Measurements from ENCODE around the gene PKP3.

Gene PKP3

DNA sequence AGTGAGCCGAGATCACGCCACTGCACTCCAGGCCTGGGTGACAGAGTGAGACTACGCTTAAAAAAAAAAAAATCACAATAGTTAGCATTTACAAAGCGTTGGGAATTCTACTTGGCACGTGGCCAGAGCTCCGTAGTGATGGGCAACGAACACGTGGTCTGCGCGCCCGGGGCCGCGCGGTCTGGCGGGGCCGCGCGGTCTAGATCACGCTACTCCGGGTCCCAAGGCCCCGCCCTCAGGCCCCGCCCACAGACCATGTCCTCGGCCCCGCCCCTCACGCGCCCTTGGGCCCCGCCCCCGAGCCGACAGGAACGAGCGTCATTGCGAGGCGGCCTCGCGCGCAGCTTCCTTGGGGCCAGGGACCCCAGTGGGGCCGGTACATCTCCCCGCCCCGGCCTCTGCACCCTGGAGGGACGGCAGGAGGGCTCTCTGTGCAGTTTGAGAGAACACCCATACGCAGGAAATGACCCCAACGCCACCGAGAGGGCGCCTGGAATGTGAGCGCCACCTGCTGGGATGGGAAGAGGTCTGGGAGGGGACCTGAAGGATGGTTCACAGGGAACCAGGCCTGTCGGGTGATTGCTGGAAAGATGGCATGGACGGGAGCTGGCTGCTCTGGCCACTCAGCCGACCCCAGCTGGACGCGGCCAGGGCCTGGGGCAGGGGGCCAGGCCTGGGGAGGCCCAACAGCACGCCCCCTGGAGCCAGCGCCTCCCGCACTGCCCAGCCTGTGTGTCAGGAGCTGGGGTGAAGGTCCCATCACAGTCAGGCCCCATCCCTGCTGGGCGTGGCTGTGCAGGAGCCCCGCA is 54.1 kb downstream of the PKP3 start:
- no peak for DNase-seq

DNA sequence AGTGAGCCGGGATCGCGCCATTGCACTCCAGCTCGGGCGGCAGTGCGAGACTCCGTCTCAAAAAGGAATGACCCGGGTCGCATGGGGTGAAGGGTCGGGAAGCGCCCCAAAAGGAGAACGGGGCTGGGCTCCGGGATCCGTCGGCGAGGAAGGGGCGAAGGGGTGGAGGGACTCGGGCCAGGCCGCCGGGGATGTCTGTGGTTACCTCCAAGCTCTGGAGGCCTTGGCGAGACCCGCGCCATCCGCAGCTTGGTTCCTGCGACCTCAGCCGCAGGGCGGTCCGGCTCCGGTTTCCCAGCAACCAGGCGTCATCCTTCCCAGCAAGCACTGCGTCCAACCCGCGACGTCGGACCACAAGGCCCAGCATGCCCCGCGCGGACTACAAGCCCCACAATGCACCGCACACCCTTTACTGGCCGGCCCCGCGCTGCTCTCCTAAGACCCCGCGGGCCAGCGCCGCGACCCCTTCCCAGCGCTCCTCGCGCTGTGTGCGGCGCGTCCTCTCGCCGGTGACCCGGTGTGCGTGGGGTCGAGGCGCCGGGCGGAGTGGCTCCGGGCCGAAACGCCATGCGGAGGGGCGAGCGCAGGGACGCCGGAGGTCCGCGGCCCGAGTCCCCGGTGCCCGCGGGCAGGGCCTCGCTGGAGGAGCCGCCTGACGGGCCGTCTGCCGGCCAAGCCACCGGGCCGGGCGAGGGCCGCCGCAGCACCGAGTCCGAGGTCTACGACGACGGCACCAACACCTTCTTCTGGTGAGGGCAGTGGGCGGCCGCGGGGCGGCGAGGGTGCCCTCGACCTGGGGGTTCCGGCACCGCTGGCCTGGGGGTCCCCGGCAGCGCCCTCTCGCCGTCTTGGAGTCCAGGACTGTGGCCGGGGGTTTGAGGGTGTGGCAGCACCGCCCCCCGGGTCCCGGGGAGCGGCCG is 56.1 kb downstream of the PKP3 start, which contains the start of gene PTDSS2:
TSS of gene PTDSS2 (plus strand) at position 391 of the 920 bp plus-strand sequence. CDS start at position 568, 177 bp downstream.
- no peak for DNase-seq

DNA sequence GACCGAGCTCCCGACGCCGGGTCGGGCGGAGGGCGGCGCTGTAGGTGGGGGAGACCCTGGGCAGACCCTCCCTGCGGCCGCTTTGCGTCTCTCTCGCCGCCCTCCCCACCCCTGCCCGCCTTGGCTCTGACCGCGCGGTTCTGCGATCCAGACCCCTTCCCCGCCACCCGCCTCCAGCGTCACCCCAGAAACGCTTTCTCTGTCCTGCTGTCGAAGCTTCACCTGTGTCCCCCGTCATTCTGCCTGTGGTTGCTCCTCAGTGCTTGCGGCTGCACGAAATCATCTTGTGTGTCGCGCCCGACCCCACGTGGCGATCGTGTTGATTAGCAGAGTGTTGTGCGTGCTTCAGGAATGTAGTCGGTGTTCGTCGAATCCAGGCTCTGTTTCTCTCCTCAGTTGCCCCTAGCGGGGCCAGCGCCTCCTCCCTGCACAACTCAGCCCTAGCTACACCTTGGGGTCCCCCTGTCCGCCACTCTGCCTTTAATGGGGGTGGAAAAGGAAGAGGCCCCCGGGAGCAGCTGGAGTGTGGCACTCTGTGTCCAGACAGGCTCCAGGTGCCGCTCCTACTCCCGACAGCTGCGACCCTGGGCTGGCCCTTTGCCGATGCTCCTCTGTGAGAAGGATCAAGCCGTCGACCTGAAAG is 56.9 kb downstream of the PKP3 start:
- no peak for DNase-seq

DNA sequence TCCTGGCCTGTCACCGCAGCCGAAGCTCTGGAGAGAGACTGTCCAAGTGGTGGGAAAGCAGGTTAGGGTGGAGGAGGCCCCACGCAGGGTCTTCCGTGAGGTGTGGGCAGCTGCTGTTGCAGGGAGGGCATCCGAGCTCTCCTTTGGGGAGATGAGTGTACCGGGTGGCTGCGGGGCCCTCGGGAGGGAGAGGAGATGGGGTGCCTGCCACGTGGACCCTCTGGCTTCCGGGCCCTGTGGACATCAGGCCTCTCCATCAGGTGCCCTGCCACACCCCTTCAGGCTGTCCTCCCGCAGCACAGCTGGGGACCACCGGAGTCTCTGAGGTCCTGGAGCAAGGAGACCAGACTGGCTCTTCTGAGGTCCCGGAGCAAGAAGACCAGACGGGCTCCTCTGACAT is 57.7 kb downstream of the PKP3 start:
- no peak for DNase-seq

DNA sequence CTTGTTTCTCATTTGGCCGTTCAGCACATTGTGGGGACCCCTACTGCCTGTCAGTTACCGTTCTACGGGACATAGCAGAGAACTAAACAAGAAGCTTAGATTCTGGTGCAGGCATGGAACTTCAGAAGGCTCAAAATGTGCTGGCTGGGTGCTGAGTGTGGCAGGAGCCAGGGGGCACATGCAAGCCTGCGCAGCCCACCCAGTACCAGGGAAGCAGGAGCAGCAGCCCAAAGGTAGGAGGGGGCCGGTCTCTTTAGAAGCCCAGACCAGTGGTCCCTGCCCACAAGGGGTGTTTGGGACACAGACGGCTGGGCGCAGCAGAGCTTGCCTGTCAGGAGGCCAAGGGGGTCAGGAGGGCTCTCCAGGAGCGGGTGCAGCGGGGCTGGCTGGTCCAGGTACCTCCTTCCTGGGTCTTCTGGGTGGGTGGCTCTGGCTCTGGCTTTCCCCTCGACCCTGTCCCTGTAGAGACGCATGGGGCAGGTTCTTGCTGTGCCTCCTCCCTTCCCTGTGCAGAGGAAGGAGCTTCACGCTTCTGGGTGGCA is 58.3 kb downstream of the PKP3 start:
- DNase-seq = no peak

DNA sequence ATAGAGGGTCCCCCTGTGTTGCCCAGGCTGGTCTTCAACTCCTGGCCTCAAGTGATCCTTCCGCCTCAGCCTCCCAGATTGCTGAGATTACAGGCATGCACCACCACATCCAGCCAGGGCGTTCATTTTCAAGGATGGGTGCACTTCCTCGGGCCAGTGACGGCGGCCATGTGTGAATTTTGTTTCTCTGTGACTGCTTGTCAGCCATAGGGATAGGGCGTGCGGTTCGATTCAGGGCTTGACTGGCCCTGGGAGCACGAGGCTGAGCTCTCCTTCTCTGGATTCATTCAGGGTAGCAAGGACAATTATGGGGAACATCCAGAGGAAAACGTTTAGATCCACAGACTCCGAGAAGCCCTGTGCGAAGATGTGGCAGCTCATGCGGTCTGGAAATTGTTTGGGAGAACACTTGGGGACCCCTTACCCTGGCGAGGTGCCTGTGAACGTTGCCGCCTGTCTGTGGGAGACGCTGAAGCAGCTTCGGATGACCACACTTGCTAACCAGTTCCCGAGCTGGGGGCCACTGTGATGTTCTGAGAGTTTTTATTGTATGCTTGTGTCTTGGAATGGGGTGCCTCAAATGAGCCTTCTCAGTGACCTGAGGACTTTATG is 59.0 kb downstream of the PKP3 start:
- DNase-seq = no peak

DNA sequence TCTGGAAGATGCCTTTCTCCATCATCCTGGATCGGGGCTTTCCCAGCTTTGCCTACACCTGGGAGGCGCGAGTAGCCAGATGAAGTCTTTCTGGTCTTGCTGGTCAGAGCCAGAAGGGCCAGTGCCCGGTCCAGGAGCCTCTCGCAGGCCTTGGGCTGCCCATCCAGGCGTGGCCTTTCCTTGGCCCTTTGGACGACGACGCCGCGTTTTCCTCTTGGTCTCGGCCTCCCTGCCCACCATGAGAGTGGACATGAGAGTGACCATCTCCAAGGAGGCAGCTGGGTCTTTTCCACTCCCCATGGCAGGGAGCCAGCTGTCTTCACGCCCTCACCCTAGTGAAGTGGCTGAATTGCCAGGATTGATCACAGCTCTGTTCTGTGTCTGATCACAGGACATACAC is 59.6 kb downstream of the PKP3 start:
- DNase-seq = no peak

DNA sequence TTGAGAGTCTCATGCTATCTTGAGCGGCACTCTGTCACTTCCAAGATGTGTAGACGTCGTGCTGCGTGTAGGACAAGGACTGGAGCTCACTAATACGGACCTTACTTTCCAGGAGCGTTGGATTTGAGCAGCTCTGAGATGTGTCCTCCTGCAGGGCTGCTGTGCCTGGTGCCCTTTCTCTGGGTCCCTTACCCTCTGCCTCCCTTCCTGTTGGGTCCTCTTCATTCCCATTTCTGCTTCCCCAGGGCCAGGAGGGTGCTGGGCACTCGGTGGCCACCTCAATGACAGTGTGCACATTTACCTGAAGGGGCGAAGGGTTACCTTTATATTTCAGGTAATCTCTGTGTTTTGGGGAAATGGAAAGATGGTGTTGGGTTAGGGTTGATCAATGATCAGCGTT is 60.0 kb downstream of the PKP3 start:
- DNase-seq = no peak

All from cortex of kidney (tissue), 1 donor.